CD1c-positive myeloid dendritic cell (primary cell): Measurements from ENCODE around the gene SMIM10L1.

Experiments used
- DNase-seq: peaks from one replicate; pipeline ENCODE4 v3.0.0-alpha.2; 2016; ENCODE audit errors: extremely low spot score

Gene SMIM10L1

DNA sequence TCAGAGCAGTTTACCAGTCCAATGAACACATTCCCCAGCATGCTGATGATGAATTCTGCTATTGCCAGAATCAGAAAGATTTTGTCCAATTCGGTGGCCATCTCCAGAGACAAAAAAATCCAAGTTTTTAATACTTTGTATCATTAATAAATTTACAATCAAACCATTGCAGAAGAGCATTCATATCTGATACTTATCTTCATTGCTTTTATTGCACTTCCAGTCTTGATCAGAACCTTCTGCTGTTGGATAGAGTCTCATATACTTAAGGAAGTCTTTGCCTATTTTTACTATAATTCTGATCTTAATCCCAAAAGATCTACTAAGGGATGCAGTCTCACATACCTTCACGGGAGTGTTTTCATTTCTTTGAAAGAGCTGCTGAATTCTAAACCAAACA, 15.8 kb downstream of the SMIM10L1 start, which contains the start of gene TAS2R42:
Gene TAS2R42, minus strand, starts transcription at position 101 of the 400 bp plus-strand sequence. Its CDS starts 0 bp downstream, at position 101.
- DNase-seq: no peak

- no peak for DNase-seq
These were observed 31.8 kb downstream of the SMIM10L1 start for GRCh38 chr12:11202811-11203210.

DNA sequence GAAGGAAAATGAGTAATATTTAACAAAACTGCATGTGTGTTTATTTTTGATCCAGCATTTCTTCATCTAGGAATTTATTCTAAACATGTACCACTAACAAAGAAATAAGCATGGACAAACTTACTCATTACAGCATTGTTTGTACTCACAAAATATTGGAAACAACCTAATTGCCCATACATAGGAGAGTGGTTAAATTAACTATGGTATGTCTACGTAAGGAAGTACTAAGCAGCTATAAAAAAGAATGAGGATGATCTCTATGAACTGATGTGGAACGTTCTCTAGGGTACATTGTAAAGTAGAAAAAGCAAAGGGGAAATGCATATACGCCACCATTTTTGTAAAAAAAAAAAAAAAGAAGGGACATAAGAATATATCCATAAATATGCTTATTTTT, 33.2 kb downstream of the SMIM10L1 start:
- no peak for DNase-seq

GRCh38 chr12:11209113-11209512, 38.1 kb downstream of the SMIM10L1 start:
- no peak for DNase-seq
